ENCODE results near the gene CPXM2.

DNA sequence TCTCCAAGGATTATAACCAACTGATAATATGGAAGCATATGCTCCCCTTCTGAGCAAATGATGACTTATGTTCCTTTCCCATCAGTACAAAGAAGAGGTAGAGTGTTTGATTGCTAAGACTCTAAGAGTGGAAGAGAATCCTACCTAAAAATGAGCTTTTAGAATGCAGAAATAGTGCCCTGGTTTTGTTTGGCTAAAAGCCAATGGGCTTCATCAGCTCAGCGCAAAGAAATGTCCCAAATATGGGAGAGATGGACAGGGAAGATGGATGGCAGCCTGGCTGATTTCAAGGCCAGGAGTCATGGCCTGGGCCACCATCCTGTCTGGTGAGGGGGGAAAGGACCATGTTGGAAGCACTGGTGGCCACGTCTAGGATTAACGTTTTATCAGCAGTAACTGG, 165.2 kb downstream of the CPXM2 start:
- TF ChIP-seq CTCF (IDR thresholded peaks at IDR 0.05) = no peak
- no peak for TF ChIP-seq POLR2AphosphoS5 (IDR thresholded peaks at IDR 0.05; ENCODE audit: insufficient read depth in 1 of 2, low read depth in 1 of 2)
- no peak for TF ChIP-seq POLR2A (IDR thresholded peaks at IDR 0.05)
